HFF-Myc (cell line): ENCODE results near the gene TBC1D9.

Experiments used
- DNase-seq: peaks from one replicate; pipeline ENCODE4 v3.0.0-alpha.2; 2011; ENCODE audit warnings: low read depth; ENCODE audit errors: extremely low read depth
- H3K4me3 ChIP-seq: replicated peaks from 2 replicates; pipeline ENCODE4 v1.5.1; 2011; ENCODE audit warnings: low read depth, mild to moderate bottlenecking, control low read depth, low read length
- TF ChIP-seq, protein P1 (sequence below): IDR thresholded peaks from 2 replicates; pipeline ENCODE4 v1.5.1; 2012; ENCODE audit warnings: mild to moderate bottlenecking, low read depth, low read length, control low read depth; ENCODE audit errors: missing control alignments

The TBC1D9 gene

DNA sequence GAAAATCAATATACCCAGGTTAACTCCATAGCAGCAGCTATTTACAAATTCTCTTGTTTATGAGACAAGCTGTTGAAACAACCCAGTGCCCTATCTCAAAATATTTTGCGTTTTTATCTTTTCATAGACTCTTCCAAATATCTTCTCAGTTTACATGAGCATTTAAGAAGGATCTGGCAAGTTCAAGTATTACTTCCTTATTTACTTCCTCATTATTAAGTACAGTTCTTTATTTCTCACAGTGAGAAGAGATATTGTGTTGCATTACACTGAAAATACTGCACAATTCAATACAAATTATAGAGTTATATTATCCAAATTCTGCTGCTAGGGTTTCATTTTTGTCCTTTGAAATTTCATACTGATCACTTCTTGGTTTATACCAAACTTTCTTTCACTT is 143.8 kb downstream of the TBC1D9 start:
- no peak for DNase-seq
- H3K4me3 ChIP-seq: no peak overlapping the region
- TF ChIP-seq, protein P1, sequence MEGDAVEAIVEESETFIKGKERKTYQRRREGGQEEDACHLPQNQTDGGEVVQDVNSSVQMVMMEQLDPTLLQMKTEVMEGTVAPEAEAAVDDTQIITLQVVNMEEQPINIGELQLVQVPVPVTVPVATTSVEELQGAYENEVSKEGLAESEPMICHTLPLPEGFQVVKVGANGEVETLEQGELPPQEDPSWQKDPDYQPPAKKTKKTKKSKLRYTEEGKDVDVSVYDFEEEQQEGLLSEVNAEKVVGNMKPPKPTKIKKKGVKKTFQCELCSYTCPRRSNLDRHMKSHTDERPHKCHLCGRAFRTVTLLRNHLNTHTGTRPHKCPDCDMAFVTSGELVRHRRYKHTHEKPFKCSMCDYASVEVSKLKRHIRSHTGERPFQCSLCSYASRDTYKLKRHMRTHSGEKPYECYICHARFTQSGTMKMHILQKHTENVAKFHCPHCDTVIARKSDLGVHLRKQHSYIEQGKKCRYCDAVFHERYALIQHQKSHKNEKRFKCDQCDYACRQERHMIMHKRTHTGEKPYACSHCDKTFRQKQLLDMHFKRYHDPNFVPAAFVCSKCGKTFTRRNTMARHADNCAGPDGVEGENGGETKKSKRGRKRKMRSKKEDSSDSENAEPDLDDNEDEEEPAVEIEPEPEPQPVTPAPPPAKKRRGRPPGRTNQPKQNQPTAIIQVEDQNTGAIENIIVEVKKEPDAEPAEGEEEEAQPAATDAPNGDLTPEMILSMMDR: no peak

DNA sequence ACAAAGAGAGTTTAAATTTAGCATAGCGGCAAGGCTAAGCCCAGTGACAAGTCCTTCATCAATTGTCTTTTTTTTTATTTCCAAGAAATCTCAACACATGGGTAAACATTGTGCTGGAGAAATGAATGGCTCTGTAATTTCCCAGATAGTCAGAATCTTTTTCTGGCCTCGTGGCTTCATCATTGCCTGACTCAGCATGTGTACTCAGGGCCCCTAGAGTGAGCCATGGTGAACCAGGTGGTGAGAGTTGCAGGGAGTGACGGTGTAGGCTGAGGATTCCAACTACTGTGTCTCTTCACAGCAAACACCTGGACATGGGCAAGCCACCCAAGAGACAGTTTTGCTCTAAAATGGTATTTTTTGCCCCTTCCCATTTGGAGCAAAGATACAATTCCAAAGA is 144.3 kb downstream of the TBC1D9 start:
- H3K4me3 ChIP-seq: no peak overlapping the region
- TF ChIP-seq, protein P1: no peak
- DNase-seq: no peak

DNA sequence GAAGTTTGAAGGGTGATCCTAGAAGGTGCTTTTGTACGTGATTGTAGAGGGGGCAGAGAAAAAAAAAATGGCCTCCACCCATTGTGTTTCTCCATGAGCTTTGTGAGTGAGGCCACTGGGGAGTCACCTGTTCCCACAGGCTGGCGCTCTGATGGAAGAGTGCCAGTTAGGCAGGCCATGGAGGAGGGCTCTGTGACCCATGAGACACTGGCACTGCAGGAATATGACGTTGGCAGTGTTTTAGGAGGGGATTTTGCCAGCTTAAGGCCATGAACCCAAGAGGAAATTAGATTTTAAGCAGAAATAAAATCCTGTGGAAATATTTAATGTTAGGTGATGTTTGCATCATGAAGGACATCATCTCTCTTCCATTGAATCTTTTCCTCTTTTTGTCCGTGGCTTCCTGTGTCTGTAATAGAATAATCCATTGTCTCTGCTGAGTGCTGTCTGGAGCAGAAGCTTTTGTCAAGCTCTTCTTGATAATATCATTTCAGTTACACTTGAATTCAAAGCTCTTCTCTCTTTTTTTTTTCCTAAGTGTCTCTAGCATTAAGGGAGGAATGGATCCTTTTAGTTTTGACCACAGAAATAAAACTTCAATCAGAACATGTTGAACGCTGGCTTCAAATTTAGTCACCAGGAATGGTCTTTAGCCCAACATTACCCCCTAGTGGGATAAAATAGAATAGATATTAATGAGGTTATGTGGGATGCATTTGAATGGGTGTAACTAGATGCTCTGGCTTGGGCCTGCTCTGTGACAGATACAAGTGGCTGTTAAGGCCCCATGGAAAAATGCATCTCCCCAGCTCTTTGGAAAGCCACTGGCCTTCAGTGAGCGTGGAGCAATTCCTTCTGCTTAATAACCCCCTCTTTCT is 146.4 kb downstream of the TBC1D9 start:
- TF ChIP-seq, protein P1: peak; percentile 36
- H3K4me3 ChIP-seq: no peak overlapping the region
- peak; percentile 36 for DNase-seq

DNA sequence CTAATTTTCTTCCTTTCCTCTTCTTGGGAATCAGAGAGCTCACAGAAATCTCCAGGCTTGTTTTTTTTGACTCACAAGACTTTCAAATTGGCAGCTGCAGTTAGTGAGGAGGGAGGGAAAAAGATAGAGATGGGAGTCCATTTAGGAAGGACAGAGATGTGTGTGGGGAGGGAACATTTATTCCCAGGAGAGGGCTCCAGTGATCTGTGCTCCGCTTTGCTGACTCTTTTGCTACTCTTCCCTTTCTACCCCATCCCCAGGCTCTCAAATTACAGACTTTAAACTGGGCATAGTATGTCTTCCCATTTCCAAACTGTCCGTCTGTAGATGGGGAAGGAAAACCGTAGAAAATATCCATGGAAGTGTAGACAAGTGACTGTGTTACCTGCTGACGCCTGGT is 148.3 kb downstream of the TBC1D9 start:
- TF ChIP-seq, protein P1: no peak
- DNase-seq: no peak
- no peak overlapping the region for H3K4me3 ChIP-seq

DNA sequence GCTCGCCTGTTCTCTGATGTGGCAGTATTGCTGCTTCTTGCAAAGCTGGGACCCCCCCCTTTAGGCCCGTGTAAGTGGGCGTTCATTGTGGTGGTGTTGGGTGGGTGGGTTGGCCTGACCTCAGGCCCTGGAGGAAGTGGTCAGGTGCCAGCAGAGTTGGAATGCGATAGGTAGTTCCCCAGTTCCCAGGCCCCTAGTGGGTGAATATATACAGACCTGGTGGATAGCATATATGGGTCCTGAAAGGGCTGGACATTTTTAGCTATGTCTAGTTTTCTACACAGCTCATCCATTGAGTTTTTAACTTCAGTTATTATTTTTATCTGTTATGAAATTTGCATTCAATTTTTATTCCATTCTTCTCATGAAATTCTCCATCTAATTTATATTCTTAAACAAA is 151.6 kb downstream of the TBC1D9 start:
- H3K4me3 ChIP-seq: no peak overlapping the region
- TF ChIP-seq, protein P1: no peak

DNA sequence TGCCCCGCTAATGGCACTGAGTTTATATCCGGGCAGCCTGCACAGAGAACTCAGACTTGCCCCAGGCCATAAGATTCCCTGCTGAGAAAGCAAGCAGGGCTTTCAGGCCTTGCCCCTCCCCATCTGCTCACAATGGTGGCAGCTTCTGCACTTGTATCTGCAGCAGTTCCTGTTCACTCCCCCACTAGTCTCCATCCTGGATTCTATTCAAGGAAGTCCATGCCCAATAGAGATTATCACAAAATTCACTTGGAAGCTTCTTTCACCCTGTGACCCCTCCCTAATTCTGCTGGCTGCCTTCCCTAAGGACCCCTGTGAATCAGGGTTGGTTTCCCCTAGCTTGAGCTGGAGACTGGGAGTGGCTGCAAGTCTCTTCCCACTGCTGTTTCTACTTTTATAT is 152.9 kb downstream of the TBC1D9 start:
- DNase-seq: no peak
- TF ChIP-seq, protein P1: no peak
- no peak overlapping the region for H3K4me3 ChIP-seq

More for the DNA sequence above, 151.6 kb downstream of the TBC1D9 start:
- no peak for DNase-seq
